GM10266 (cell line): ENCODE data around the gene ANKDD1B.

Experiments
- DNase-seq: peaks from one replicate; pipeline ENCODE4 v3.0.0; 2012; ENCODE audit errors: extremely low spot score
- CTCF ChIP-seq: IDR thresholded peaks from 2 replicates; pipeline ENCODE4 v1.5.1; 2012; ENCODE audit warnings: mild to moderate bottlenecking, low read depth; ENCODE audit not compliant: control insufficient read depth, insufficient read depth; ENCODE audit errors: missing control alignments

Gene ANKDD1B

DNA sequence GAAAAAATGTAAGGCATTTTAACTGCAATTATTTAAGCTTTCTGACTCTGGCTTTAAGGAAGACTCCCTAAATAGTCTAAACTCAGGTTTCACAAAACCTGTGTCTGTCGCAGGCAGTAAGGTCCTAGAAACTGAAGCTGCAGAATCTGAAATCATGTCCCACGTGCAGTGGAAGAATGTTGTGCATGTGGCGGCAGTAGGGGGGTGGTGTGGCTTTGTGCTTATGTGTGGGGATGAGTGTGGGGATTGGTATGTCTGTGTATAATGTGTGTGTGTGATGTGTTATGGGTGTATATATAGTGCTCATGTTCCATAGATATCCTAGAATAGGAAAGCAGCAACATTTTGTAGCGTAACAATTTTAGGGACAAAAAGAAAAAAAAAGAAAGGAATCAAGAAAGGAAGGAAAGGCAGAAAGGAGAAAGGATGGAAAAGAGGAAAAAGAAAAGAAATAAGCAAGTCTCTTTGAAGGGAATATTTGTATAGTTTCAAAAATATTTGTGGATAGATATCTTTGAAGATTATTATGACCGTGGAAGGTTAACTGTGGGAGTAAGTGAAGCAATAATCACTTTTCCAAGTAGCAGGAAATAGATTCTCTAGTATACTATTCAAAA lies 6.6 kb downstream of the ANKDD1B start:
- no peak for TF ChIP-seq CTCF
- DNase-seq: no peak

DNA sequence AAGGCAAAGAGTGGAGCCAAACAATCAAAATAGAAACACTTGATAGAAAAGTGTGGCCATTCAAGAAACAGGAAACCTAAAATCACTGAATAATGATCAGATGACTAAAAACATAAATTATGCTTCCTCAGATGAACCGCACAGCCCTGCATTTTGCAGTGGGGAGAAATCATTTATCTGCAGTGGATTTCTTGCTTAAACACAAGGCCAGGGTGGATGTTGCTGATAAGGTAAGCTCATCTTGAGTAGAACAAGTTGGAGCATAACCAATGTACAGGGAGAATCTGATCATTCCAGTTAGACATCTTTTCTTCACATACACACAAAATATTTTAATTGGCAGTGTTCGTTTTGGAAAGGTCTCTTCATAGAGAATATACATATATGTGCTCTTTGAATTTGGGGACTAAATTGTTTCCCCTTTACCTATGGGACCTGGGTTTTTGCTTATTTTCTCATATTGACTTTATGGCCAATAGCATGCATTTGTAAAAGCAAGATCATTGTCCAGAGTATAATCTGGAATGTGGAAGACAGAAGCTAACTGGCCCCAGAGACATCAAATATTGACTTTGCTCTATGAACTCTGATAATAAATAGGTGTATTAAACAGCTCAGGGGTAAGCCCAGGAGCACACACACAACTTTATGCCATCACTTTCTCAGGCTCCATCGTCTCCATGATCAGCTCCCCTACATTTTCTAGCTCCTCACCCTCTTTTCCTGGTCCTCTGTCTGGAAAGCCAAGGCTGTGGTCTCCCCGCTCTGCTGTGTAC lies 9.1 kb downstream of the ANKDD1B start:
- TF ChIP-seq CTCF: no peak
- DNase-seq: no peak

DNA sequence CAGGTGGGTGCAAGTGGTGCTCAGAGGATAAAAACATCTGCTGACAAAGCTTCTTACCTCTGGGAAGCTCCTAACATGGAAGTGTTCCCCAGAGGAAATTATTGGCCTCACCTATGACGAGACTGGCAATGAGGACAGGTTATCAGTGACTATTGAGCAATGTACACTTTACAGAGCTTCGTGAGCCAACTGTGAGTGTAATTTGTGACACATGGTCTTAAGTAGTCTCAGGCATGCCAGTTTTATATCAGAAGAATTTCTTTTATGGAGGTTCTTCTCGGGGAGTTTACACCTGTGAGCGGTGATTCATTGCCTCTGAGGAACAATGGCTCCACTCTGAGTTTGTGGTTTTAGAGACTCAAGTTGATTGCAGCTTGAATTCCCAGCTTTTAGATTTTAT lies 11.3 kb downstream of the ANKDD1B start:
- no peak for DNase-seq
- no peak for TF ChIP-seq CTCF

DNA sequence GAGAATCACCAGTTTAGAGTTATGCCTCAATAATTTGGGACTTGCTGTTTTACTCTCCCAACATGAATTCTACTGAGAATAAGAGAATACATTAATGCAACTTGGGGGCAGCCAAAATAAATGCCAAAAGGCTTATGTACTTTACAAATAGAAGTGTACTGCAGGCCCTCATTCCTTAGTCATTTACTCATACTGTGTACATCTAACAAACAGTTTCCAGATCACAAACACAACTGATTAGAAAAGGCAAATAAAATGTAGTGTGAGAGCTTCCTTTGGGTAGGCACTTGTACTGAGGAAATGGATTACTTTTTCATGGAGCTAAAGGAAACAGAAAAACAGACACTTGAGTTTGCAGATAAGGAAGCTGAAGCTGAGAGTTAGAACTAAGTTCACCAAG lies 12.6 kb downstream of the ANKDD1B start:
- DNase-seq: no peak
- TF ChIP-seq CTCF: no peak

- TF ChIP-seq CTCF: no peak
- DNase-seq: no peak
These were observed 15.7 kb downstream of the ANKDD1B start for GRCh38 chr5:75626959-75627358.

DNA sequence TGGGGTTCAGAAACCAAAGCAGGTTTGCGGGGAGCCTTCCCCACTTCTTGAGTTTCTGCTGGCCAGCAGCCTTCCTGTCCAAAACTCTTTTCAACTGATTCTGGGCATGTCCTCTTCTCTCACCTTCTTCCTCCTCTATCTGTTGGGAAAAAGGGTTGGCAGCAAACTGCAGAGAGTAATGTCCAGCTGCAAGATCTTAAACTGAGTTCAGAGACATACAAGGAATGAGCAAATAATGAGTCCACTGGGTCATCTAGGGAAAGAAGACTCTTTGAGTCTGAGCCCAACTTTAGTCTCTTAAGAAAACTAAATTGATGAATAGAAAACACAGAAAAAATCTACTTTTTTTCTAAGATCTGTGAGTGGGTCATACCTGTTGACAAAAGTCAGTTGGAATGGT lies 16.5 kb downstream of the ANKDD1B start:
- TF ChIP-seq CTCF: no peak
- no peak for DNase-seq

DNA sequence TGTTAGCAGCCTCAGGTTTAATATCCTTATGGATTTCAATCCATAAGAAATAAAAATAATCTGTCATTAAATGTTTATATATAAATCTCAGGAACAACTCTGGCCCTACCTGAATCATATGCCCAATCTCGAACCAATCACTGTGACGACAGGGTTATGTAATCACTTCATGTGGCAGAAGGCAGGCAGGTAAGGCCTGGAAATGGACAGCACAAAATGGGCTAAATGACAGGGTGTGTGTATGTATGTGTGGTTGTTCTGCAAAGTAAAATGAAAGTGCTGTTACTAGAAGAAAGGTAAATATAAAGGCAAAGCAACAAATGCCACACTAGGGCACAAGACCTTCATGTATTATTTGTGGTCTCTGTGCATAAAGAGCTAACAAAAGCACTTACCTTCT lies 19.6 kb downstream of the ANKDD1B start:
- DNase-seq: no peak
- TF ChIP-seq CTCF: no peak
